Activated CD8-positive, alpha-beta memory T cell treated with anti-CD3 and anti-CD28 coated beads, Interleukin-2, amount 50 U/mL, for 48 hours (primary cell): ENCODE measurements around the gene KANK2.
A peak's percentile ranks its signal among the peaks of the same experiment; 100 is the strongest.

Experiments used
- DNase-seq: peaks from one replicate; pipeline ENCODE4 v3.0.0-alpha.2; 2020

KANK2 gene

DNA sequence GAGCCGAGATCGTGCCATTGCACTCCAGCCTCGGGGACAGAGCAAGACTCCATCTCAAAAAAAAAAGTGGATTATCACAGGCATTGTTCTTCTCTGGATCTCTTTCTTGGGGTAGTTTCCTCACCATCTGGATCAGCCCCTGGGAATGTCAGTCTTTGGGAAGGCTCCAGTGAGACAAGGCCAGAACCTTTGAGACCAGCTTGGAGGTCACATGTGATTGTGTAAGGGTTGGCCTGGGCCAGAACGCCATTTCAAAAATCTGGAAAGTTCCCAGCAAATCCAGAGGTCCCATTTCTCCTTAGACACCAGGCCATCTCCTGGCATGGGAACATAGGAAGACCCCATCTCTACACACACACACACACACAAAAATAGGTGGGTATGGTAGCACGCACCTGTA lies 27.8 kb upstream of the KANK2 start:
- DNase-seq, result no peak

DNA sequence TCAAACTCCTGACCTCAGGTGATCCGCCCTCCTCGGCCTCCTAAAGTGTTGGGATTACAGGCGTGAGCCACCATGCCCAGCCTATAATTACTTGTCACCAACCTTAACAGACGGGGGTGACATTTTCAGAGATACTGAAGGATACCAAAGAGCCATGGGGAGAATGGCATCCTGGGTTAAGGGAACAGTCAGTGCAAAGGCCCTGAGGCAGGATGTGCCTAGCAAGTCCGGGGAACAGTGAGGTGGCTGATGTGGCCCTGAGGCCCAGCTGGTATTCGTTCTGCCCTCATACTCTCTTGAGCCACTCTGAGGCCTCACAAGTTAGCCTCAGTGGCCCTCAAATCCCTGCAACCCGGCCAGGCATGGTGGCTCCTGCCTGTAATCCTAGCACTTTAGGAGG lies 27.1 kb upstream of the KANK2 start:
- DNase-seq, result no peak

DNA sequence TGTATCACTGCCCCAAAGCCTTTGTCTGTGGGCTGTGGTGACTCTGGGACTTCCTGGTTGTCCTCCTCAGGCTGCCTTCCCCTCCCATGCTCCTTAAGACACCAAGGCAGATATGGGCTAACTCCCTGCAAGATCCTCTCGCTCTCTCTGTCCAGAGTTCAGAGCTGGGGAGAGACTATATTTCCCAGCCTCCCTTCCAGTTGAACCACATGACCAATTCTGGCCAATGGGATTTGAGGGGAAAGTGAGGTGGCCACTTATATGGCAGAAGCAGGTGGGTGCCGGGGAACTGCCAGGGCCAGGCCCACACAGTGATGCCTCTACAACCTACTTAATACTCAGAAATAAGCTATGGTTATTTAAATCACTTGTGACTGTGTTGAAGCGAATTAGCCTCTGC lies 25.9 kb upstream of the KANK2 start:
- DNase-seq, result no peak

DNA sequence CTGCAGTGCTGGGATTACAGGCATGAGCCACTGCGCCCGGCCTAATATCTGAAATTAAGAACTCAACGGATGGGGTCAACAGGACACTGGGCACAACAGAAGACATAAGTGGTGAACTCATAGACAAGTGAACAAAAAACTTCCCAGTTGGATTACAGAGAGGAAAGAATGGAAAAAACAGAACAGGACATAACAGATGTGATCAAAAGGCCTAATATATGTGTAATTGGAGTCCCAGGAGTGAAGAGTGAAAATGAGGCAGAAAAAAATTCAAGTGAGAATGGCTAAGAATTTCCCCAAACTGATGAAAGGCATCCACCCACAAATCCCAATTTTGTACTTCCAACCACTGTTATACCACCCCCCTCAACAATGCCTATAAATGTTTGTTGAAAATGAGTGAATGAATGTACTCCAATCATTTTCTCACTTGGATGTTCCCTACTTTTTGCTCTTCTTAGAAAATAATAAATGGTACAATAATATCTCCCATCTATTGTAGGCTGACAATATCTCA lies 23.8 kb upstream of the KANK2 start:
- DNase-seq, result no peak

DNA sequence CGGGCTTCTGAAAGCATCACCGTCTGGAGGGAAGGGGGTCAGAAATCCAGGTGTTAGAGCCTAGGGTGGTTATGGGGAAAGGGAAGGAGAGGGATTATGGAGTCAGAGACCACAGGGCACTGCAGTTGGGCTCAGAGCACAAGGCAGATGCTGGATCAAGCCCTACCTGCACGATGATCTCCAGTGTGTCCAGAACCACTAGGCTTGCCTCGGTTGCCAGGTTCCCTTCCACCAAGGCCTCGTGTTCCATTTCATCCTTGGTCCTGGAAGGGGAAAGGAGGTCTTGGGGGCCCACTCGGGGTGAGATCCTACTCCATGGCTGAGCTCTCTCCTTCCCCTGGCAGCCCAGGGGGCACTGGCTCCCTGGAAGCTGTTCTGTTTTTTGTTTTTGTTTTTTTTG lies 17.0 kb upstream of the KANK2 start:
- no peak for DNase-seq

DNA sequence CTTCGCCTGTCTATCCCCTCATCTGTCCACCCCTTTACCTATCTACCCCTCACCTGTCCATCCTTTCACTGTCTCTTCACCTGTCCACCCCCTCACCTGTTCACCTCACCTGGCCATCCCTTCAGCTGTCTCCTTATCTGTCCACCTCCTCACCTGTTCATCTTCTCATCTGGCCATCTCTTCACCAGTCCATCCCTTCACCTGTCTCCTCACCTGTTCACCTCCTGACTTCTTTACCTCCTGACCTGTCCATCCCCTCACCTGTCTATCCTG lies 13.2 kb upstream of the KANK2 start:
- no peak for DNase-seq

DNA sequence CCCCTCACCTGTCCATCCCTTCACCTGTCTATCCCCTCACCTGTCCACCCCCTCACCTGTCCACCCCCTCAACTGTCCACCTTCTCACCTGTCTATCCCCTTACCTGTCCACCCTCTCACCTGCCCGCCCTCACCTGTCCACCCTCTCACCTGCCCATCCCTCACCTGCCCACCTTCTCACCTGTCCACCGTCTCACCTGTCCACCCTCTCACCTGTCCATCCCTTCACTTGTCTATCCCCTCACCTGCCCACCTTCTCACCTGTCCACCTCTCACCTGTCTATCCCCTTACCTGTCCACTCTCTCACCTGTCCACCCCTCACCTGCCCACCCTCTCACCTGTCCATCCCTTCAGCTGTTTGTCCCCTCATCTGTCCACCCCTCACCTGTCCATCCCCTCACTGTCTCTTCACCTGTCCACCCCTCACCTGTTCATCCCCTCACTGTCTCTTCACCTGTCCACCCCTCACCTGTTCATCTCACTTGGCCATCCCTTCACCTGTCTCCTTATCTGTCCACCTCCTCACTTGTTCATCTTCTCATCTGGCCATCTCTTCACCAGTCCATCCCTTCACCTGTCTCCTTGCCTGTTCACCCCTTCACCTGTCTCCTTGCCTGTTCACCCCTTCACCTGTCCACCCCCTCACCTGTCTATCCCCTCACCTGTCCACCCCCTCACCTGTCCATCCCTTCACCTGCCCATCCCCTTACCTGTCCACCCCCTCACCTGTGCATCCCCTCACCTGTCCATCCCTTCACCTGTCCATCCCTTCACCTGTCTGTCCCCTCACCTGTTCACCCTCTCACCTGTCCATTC lies 12.7 kb upstream of the KANK2 start:
- no peak for DNase-seq

DNA sequence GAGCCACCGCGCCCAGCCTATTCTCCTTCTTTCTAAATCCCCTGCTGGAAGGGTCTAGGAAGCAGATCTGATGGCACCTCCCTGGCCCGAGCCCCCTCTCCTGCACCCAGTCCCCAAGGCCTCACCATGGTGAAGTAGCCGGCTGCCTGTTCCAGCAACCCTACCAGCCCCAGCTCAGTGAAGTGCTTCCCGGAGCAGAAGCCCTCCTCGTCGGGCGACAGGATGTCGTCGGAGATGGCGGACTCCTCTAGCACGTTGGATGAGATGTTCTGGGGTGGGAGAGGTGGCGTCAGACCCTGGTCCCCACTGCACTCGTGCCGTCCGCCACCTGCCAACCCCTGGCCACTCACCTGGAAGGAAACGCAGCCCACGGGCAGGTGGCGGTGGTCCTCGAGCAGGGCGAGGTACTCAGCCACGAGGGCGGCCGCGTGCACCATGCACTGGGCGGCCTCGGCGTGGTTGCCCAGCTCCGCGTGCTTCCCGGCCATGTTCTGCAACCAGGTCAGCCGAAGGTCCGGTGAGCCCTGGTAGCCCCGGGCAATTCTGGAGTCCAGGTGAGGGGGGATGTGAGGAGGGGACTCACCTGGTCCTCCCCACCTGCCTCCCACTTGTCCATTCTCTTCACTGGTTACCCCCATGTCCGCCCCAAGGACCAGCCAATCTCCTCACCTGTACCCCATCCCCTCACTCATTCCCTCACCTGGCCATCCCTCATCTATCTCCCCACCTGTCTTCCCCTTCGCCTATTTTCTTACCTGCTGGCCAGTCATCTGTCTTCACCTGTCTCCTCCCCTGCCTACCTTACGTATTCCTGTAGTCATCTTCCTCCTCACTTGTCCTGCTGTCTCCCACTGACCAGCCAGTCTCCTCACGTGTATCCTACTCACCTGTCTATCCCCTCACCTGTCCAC lies 11.5 kb upstream of the KANK2 start:
- no peak for DNase-seq

DNA sequence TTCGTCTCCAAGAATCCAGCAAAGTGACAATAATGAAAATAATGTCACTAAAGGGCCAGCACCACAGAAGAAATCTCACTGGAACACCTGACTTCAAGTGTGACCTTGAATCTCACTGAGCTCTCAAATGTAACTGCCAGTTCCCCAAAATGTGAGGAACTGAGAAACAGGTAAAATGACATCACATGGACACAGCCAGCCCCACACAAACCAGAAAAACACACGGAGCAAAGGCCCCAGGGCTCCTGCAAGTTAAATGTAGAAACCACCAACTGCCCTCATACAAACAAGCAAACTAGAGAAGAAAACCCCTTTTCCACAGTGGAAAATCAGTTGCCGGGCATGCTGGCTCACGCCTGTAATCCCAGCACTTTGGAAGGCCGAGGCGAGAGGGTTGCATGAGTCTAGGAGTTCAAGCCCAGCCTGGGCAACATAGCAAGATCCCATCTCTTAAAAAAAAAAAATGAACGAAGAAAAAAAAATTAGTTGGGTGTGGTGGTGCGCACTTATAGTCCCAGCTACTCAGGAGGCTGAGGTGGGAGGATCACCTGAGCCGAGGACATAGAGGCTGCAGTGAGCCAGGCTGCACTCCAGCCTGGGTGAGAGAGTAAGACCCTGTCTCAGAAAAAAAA lies 8.7 kb upstream of the KANK2 start:
- no peak for DNase-seq

DNA sequence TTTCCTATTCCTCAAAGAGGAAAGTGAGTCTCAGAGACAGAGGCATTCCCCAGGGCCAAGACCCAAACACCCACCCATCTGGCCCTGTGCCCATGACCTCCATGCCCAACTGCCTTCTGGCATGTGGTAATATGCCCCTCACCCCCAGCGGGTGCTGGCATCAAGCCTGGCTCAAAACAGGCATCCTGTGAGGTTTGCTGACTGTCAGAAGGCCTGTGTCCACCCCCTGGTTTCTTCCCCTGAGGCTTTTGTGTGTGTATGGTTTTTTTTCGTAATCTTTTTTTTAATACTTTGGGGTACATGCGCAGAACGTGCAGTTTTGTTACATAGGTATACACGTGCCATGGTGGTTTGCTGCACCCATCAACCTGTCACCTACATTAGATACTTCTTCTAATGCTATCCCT lies 7.6 kb upstream of the KANK2 start:
- no peak for DNase-seq

DNA sequence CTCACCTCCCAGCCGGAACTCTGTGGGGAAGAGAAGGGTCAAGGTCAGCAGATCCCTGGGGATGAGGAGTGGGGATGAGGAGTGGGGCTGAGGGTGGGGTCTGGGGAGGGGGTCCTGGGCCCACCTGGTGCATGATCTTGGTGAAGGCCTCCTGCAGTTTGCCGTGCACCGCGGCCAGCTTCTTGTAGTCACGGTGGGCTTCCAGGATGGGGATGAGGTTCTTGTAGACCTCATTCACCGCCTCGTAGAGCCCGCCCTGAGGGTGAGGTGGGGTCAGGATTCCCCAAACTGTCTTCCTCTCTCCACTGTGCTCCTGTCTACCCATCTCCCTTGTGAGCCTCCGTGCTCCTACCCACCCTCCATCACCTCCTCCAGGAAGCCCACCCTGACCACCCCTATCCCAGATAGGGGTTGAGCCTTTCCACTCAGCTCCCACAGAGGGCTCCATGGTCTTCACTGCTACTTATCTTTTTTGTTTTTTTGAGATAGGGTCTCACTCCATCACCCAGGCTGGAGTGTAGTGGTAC lies 6.8 kb upstream of the KANK2 start:
- DNase-seq, result no peak

DNA sequence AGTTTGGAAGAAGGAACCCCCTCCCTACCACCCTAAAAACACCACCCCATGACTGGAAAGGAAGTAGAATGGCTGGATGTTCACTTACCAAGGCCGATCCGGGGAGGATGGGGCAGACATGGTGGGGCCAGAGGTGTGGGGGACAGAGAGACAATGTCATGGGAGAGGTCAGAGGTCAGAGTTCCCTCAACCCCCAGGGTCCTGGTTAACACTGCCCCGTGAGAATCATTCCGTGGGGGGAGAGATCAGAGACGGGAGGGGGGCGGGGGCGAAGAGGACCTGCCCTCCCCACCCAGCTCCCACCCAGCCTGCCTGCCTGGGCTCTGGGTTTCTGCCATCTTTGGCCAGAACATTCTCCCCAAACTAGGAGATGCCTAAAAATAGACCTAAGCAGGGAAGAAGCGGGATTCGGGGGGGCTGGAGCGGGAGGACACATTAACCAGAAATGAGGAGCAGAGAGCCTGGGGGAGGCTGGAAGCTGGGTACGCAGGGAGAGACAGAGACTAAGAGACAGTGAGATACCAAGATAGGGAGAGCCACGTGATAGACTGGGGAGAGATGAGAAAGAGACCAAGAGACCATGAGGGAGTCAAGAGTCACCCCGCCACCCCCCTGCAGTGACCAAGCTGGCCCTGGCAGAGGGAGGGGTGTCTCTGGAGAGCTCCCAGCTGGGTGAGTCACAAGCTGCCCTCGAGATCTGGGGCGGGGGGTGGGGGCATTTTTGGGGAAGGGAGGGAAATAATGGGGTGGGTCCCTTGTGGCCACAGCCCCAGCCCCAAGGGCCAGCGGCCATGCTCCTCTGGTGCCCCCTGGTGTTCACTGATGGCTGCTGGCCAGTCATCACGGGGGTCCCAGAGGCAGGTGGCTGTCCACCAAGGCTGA lies 6.1 kb upstream of the KANK2 start:
- DNase-seq, result peak; percentile 72

DNA sequence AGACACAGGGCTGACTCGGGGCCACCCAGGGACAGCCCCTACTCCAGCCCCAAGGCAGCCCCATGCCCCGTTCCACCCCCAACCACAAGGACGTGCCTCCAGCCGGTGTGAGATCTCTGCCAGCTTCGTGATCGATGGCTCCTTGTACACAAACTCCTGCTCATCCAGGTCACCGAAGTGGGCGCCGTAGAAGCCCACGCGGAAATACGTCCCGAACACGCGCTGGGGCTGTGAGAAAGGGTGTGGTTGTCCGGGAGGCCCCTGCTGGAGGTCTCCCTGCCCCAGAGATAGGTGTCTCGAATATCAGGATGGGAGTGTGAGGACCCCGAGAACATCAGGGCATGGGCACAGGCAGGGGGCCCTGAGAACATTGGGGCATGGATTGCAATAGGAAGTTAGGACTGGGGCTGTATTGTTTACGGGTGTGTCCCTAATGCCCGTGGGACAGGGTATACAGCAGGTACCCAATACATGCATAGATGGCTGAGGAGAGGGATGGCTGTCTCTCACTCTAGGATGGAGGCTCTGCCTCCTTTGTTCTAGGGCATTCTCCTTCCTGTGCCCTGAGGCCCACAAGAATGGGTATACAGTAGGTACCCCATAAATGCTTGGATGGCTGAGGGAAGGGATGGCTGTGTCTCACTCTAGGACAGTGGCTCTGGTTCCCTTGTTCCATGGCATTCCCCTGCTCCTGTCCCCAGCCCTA lies 5.3 kb upstream of the KANK2 start:
- no peak for DNase-seq

DNA sequence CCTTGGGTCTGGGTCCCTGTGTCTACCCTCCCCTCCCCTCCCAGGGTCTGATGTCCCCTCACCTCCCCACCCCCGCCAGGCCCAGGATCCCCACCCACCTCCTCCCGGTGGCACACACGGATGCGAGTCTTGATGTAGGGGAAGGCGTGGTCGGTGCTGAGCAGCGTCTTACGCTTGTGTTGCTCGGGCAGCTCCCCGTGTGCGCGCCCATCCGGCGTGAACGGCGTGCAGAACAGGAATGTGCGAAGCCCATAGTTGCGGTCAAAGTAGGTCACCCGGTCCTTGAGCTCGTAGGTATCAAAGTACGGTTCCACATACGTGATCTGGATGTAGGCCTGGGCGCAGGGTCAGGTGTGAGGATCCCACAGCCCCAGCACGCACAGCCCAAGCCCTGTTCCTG lies 4.4 kb upstream of the KANK2 start:
- DNase-seq, result no peak

DNA sequence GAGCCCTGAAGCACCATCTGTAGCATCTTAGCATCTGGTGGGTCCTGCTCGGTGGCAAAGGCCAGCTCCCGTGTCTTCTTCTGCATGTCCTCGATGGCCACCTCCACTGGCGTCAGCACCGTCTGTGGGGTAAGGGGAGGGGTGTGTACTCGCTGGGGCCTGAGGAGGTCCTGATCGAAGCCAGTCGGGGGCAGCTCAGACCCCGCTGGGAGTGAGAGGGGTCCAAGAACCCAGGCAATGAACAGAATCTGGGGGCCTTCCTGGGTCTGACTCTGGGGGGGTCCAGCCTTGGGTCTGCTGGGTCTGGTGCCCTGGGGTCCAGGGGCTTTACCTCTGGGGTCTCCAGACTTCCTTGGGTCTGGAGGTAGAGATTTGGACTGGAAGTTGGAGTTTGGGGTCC lies 3.6 kb upstream of the KANK2 start:
- DNase-seq, result no peak

DNA sequence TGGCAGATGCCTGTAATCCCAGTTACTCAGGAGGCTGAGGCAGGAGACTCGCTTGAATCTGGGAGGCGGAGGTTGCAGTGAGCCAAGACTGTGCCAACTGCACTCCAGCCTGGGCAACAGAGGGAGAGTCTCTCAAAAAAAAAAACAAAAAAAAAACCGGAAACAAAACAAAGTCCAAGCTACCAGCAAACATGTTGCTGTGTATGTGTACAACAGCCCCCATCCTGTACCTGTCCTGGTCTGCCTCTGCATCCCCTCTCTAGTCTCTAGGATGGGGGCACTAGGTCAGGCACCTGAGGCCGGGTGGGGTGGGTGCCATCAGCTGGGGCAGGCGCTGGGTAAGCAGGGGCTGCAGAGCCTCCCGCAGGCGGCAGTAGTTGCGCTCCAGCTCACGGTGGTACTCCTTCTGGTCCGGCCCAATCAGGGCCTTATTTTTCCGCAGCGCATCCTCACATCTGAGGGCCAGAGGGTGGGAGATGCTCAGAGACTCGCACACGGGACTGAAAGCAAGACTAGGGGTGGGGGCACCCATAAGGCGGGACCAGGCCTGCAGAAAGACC lies 2.8 kb upstream of the KANK2 start:
- DNase-seq, result no peak

DNA sequence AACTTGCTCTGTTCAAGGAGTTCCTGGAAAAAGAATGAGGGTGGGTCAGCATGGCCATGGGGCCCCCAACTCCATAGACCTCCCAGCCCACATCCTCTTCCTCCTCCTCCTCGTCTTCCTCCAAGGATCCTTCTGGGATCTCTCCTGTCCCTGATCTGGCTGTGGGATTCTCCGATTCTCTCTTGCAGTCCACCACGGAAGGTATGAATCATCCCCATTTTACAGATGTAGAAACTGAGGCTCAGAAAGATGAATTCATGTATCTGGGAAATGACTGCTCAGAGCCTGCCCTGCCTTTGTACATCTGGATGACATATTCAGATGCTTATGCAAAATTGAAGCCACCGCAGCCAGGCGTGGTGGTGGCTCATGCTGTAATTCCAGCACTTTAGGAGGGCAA lies 2.2 kb upstream of the KANK2 start:
- no peak for DNase-seq

DNA sequence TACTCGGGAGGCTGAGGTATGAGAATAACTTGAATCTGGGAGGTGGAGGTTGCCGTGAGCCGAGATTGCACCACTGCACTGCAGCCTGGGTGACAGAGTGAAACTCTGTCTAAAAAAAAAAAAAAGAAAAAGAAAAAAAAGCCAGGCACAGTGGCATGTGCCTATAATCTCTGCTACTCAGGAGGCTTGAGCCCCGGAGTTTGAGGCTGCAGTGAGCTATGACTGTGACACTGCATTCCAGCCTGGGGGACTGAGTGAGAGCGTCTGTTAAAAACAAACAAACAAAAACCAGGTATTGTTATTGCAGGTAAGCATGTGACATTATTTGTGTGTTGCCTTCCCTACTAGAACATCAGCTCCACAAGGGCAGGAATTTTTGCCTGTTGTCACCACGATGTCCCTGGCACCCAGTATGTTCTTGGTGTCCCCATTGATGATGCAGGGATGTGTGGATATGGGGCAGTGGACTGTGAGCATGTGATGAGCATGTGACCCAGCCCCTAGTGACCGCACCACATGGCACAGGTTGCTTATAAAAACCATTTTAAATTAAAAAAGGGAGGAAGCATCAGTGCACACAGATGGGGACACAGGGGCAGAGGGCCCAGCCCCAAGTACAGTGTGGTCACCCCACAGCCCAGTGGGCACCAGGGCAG lies 1.6 kb upstream of the KANK2 start:
- DNase-seq, result no peak

DNA sequence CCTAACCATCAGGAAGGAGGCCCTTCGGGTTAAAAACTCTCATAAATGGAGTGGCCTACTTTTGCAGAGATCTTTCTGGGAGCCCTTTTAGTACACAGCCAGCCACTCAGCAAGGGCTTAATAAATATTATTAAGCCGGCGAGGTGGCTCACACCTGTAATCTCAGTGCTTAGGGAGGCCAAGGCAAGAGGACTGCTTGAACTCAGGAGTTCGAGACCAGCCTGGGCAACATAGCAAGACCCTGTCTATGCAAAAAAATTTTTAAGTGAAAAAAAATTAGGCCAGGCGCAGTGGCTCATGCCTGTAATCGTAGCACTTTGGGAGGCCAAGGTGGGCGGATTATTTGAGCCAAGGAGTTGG lies 810 bp upstream of the KANK2 start:
- DNase-seq, result no peak

DNA sequence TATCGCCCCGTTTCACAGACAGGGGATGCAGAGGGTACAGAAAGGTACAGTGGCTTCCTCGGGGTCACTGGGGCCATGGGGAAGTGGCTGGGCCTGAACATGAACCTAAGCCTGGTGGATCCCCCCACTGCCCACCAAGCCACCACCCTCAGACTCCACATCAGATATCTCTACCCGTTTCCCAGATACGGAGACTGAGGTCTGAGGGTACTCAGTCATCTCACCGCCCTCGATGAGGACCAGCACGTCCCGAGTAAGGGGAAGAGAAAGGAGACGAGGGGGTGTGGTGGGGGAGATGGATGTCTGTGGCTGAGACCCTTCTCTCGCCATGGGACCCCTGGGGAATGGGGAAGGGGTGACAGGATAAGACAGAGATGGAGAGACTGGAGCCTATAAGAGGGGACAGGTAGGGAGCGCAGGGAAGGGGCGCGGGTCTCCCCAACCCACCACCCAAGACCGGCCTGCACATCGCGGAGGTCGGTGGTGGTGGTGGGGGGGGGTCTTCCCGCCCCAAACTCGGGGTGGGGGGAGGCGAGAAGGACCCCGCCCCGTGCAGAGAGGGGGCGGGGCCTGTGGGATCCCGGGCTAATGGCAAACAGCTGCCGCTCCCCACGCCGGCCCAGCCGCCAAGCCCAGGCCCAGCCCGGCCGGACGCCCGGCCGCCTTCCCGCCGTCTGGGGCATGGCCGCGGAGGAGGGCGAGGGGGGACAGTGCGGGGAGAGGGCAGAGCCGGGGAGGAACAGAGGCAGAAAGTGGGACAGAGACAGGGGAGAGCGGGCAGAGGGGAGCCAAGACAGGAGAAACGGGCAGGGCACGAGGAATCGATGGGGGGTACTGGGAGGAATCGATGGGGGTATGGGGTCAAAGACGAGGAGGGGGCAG lies 698 bp downstream of the KANK2 start:
- DNase-seq, result no peak
